HS-27A (cell line): ENCODE data around the gene PCP4L1.

Source experiments
- DNase-seq: peaks from one replicate; pipeline ENCODE4 v3.0.0-alpha.2; 2012; ENCODE audit warnings: low read depth, missing footprints

The PCP4L1 gene

DNA sequence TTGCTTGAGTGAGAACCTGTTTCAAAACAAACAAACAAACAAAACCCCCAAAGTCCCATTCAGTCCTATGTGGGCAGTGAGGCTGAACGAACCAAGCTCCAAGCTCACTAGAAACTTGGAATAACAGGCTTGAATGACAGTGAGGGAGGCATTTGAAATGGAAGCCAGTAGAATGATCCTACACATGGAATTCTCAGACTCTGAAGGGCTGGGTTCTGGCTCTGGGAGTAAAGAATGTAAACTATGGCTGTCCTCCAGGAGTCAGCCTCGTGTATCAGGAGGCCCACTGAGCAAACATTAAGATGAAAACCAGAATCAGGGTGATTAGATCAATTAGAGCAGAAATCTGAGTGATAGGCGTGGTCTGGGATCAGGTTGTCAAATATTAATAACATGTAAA is 14.9 kb downstream of the PCP4L1 start:
- DNase-seq: no peak

DNA sequence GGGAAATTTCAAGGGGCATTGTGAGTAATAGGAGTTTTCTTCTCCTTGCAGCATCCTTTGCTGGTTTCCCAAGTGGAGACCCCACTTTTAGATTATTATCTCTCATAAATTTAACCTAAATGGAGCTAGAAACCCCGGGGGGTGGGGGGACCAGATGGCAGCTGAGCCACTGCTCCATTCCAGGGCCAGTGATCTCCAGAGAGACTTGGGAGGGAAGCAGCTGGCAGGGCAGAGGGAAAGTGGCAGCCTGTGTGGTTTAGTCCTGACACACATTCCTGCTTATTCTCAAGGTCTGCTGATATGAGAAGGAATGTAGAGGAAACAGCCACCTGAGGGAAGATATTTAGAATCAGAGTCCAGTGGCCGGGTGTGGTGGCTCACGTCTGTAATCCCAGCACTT is 16.3 kb downstream of the PCP4L1 start:
- DNase-seq: no peak

- DNase-seq: no peak
Measured at GRCh38 chr1:161282991-161283390, 24.4 kb downstream of the PCP4L1 start.

DNA sequence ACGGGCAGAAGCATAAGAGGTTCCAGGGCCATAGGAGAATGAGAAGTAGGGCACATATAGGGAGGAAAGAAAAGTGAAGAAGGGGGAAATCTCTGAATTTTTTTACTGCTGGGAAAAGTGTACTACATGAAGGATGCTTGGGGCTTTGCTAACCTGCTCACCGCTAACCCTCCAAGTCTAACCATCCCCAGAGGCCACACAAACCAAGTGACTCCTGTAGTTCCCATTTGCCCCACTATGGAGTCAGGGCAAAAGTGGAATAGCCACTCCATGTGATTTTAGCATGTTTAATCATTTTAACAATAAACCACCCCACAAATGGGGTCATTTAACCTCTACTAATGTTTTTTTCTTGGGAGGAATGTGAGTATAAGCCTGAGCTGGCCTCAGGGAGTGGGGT is 26.6 kb downstream of the PCP4L1 start:
- no peak for DNase-seq

DNA sequence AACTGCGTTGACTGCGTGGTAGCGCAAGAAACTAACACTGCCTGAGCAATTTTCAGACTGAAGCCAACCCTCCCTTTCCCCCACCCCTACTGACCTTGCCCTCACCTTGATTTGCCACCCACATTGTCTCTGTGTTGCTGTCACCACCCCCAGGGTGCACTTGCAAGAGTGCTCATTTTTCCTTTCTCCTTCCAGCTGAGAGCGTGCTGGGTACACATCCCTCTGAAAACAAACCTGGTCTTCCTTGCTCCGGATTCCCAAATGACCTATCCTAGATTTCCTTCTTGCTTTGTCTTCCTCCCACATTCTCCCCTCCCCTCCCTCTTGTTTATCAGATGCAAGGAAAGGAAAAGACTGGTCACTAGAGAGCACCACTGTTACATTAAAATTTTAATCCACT is 27.0 kb downstream of the PCP4L1 start:
- DNase-seq: no peak

GRCh38 chr1:161287482-161288054 is 29.0 kb downstream of the PCP4L1 start:
- DNase-seq: no peak

GRCh38 chr1:161290779-161291178 is 32.2 kb downstream of the PCP4L1 start:
- no peak for DNase-seq

- no peak for DNase-seq
Measured at GRCh38 chr1:161297415-161297814, 38.9 kb downstream of the PCP4L1 start.

GRCh38 chr1:161298116-161298515 is 39.6 kb downstream of the PCP4L1 start:
- no peak for DNase-seq

GRCh38 chr1:161299347-161299746 is 40.8 kb downstream of the PCP4L1 start:
- no peak for DNase-seq

- DNase-seq: no peak
Measured at GRCh38 chr1:161300478-161300877, 41.9 kb downstream of the PCP4L1 start.

- no peak for DNase-seq
Measured at GRCh38 chr1:161304927-161305866, 46.7 kb downstream of the PCP4L1 start.

GRCh38 chr1:161305867-161306519 is 47.4 kb downstream of the PCP4L1 start:
- DNase-seq: no peak

GRCh38 chr1:161307230-161307768 is 48.8 kb downstream of the PCP4L1 start:
- DNase-seq: no peak

DNA sequence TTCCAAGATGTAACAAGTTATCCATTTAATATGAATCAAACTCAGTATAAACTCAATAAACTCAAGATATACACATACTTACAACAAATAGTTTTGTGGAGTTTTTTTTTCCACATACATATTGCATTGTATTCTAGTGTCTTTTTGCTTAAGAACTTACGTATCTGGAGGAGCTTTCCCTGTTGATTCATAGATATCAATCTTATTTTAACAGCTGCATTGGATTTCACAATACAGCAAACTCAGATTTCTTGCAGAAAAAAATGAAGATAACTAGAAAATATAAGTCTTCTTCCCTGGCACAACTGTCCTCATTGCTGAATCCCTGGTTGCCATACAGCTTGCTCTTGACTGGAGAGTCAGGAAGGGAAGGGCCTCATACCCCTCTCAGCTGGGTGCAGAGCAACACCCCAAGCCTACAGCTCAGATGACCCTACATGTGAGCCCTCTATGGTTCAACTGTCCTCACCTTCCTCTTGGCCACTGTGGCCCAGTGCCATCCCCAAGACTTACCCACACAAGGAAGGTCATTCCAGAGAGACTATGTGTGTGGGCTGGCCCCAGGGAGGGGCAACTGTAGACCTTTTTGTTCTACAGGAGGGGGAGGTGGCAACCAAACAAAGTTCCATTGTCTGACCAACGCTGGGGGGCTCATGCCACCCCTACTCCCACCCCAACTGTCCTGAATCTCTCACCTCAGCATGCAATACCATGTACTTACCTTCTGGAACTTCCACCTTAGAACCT is 49.5 kb downstream of the PCP4L1 start:
- DNase-seq: no peak

DNA sequence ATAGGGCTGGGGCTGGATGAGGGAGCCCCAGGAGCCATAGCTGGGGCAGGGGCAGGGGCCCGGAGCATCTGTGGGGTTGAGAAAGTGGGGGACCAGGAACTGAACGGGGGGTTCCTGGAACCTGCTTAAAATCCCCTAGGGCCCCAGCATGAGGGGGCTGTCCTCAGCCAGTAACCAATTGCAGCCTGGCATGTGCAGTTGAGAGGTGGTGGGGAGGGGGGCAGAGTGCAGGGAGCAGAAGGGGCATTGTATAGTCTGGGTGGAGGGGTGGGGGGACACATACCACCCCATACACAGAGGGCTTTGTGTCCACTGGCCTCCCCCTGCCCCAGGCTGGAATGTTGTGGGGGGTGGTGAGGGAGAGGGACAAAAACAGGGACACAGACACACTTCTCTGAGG is 51.3 kb downstream of the PCP4L1 start, which contains the start of gene MPZ:
TSS of gene MPZ (minus strand) at position 101 of the 400 bp plus-strand sequence. CDS start at position 38, 63 bp downstream.
- DNase-seq: no peak

GRCh38 chr1:161311595-161312181 is 53.1 kb downstream of the PCP4L1 start:
- DNase-seq: no peak

- DNase-seq: no peak
Measured at GRCh38 chr1:161313554-161314200, 55.1 kb downstream of the PCP4L1 start.

DNA sequence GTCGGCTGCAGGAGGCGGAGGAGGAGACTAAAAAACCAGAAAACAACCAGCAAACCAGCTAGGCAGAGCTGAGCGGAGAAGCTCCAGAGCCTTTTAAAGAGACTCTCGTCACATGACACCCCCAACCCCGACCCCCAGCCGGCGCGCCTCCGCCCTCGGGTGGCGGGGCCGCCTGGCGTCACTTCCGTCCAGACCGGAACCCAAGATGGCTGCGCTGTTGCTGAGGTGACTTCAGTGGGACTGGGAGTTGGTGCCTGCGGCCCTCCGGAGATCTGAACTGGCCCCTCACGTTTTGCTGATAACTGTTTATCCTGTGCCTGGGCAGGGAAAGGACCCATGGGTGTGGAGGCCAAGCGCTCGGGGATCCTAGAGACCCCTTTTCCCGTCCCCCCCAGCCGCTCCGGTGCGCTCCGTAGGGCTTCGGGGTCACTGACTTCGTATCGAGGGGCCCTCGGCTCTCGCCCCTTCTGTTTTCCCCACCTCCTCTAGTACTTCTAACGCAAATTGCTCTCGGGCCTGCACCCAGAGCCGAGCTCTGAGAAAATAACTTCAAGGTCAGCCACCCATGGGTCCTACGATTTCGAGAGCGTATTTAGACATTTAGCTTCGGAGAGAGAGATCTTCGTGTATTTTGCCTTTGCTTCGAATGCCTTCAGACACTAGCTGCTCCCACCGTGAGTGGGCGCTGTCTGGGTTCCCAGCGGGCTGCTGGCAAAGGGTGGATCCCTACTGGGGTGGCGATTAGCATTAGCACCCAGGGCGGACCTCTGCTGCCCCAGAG is 55.8 kb downstream of the PCP4L1 start, which contains the start of gene SDHC:
TSS of gene SDHC (plus strand) at position 181 of the 781 bp plus-strand sequence. CDS start at position 206, 25 bp downstream.
- peak; percentile 39 for DNase-seq
